ENCODE data around the gene SUPT20H. TPM values are rescaled to one million over a fixed set of nuclear protein-coding genes. Genes with fewer than 3 reads are reported as not detected.

The SUPT20H gene
- total and polyA plus RNA-seq, 2 donors (not counting 1 experiment from before 2014, with no cell fraction given) = 56.5 to 57.5 TPM

GRCh38 chr13:36965767-36966166 is 93.7 kb downstream of the SUPT20H start:
- no peak overlapping the region for H3K9ac ChIP-seq (ENCODE audit: insufficient read depth, low read length)
- no peaks in the 10 kb centered on the region for H3K79me2 ChIP-seq (ENCODE audit: control insufficient read depth, insufficient read depth, low read length)
- H3K36me3 ChIP-seq (ENCODE audit: control insufficient read depth, insufficient read depth, low read length) = peaks cover 5% of the 10 kb centered on the region
- no peak overlapping the region for H3K4me2 ChIP-seq (ENCODE audit: extremely low read depth, insufficient read depth, low read length)
- H3K9me3 ChIP-seq (ENCODE audit: control insufficient read depth, insufficient read depth, low read depth, low read length) = no peaks in the 10 kb centered on the region
- peak overlapping the region; percentile 17 for H3K27ac ChIP-seq (ENCODE audit: insufficient read depth, low read length)
- H4K20me1 ChIP-seq (ENCODE audit: control insufficient read depth, extremely low read depth, insufficient read depth, low read length) = no peaks in the 10 kb centered on the region
- peaks cover 4% of the 10 kb centered on the region for H3K4me1 ChIP-seq (ENCODE audit: control insufficient read depth, extremely low read depth, insufficient read depth, low read length)
- H2AFZ ChIP-seq (ENCODE audit: low read length) = no peak overlapping the region
- H3K27me3 ChIP-seq (ENCODE audit: control insufficient read depth, insufficient read depth, low read length) = no peaks in the 10 kb centered on the region
- H3K4me3 ChIP-seq (replicated peaks in 1 of 4; ENCODE audit: control extremely low read depth in 1 of 4, insufficient read depth in 1 of 4, low read depth in 3 of 4, low read length in 4 of 4) = no peak overlapping the region
- no peak for TF ChIP-seq EZH2 (IDR thresholded peaks at IDR 0.05; ENCODE audit: low read length, missing control alignments)
- TF ChIP-seq CTCF (conservative IDR thresholded peaks at IDR 0.05 in 1 of 2, IDR thresholded peaks at IDR 0.05 in 1 of 2; ENCODE audit: low read depth in 1 of 2, low read length in 2 of 2) = no peak
- peak; percentile 46 to 85 for DNase-seq (ENCODE audit: low read depth in 2 of 2)

GRCh38 chr13:36959456-36960116 is 99.9 kb downstream of the SUPT20H start:
- H3K4me2 ChIP-seq (ENCODE audit: extremely low read depth, insufficient read depth, low read length) = no peak overlapping the region
- H3K9me3 ChIP-seq (ENCODE audit: control insufficient read depth, insufficient read depth, low read depth, low read length) = no peaks in the 10 kb centered on the region
- no peak for DNase-seq (ENCODE audit: low read depth in 2 of 2)
- H3K79me2 ChIP-seq (ENCODE audit: control insufficient read depth, insufficient read depth, low read length) = no peaks in the 10 kb centered on the region
- TF ChIP-seq EZH2 (IDR thresholded peaks at IDR 0.05; ENCODE audit: low read length, missing control alignments) = no peak
- TF ChIP-seq CTCF (conservative IDR thresholded peaks at IDR 0.05 in 1 of 2, IDR thresholded peaks at IDR 0.05 in 1 of 2; ENCODE audit: low read depth in 1 of 2, low read length in 2 of 2) = no peak
- H3K9ac ChIP-seq (ENCODE audit: insufficient read depth, low read length) = no peak overlapping the region
- no peaks in the 10 kb centered on the region for H4K20me1 ChIP-seq (ENCODE audit: control insufficient read depth, extremely low read depth, insufficient read depth, low read length)
- no peak overlapping the region for H2AFZ ChIP-seq (ENCODE audit: low read length)
- H3K27me3 ChIP-seq (ENCODE audit: control insufficient read depth, insufficient read depth, low read length) = no peaks in the 10 kb centered on the region
- no peak overlapping the region for H3K4me3 ChIP-seq (replicated peaks in 1 of 4; ENCODE audit: control extremely low read depth in 1 of 4, insufficient read depth in 1 of 4, low read depth in 3 of 4, low read length in 4 of 4)
- no peaks in the 10 kb centered on the region for H3K4me1 ChIP-seq (ENCODE audit: control insufficient read depth, extremely low read depth, insufficient read depth, low read length)
- H3K36me3 ChIP-seq (ENCODE audit: control insufficient read depth, insufficient read depth, low read length) = peaks cover 6% of the 10 kb centered on the region
- no peak overlapping the region for H3K27ac ChIP-seq (ENCODE audit: insufficient read depth, low read length)

Other genes with a start within 250 kb of the SUPT20H start
- gene RFXAP, start 240.5 kb downstream of the SUPT20H start, total RNA-seq = 1.0 and 1.8 TPM in 2 replicates
- gene RFXAP, start 240.5 kb downstream of the SUPT20H start, polyA plus RNA-seq = 4.2 and 4.6 TPM in 2 replicates
- gene SMAD9, start 139.4 kb downstream of the SUPT20H start, total RNA-seq = 2.6 and 4.8 TPM in 2 replicates
- 3.5 TPM in 2 replicates for gene SMAD9, start 139.4 kb downstream of the SUPT20H start, polyA plus RNA-seq
- gene ALG5, start 60.3 kb downstream of the SUPT20H start, total RNA-seq = 30.3 and 34.8 TPM in 2 replicates
- 44.1 and 49.6 TPM in 2 replicates for gene ALG5, start 60.3 kb downstream of the SUPT20H start, polyA plus RNA-seq
- gene EXOSC8, start 58.9 kb downstream of the SUPT20H start, total RNA-seq = 30.6 and 32.9 TPM in 2 replicates
- gene EXOSC8, start 58.9 kb downstream of the SUPT20H start, polyA plus RNA-seq = 35.0 and 54.2 TPM in 2 replicates
- not detected in 2 replicates for gene CSNK1A1L, start 46.0 kb upstream of the SUPT20H start, total RNA-seq
- gene CSNK1A1L, start 46.0 kb upstream of the SUPT20H start, polyA plus RNA-seq = not detected in 2 replicates

Data from fibroblast of lung (primary cell).